ENCODE data around the gene SWAP70. TPM values are rescaled to one million over a fixed set of nuclear protein-coding genes. Genes with fewer than 3 reads are reported as not detected.
"Not testable (repeated sequence)": the region's sequence is repeated elsewhere in the genome, so short reads cannot be mapped to it uniquely, and the experiment has no call there.

The SWAP70 gene
- 26.1 TPM for polyA plus RNA-seq (2013, experiment 1 of 2)
- polyA plus RNA-seq (2013, experiment 2 of 2) = 27.1 TPM

DNA sequence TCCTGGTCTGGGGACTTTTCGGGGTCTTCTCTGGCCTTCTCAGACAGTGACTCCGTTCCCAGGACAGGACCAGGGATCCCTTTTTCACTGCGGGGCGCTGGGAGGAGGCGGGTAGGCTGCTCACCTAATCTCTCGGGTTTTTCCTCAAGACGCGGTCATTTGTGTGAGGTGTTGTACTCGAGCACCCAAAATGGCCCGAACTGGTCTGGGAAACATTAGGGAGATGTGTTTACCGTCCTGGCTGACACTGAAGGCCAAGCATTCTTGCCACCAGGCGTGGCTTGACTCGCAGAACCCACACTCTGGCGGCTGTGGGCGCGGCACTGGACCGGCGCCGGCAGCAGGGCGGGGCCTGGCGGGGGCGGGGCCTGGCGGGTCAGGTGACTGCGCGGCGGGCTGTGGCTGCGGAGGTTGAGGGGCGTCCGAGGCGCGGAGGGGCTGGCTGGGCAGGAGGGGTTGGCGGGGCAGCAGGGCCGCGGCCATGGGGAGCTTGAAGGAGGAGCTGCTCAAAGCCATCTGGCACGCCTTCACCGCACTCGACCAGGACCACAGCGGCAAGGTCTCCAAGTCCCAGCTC lies at the start of gene SWAP70:
Gene SWAP70, plus strand, starts transcription at position 379 of the 577 bp plus-strand sequence. Its CDS starts 103 bp downstream, at position 482.
- H3K4me1 ChIP-seq (ENCODE audit: control insufficient read depth, insufficient read depth, low read length, poor library complexity, severe bottlenecking) = no peaks in the 10 kb centered on the region
- peaks cover 8% of the 10 kb centered on the region for H3K9me3 ChIP-seq (ENCODE audit: control insufficient read depth, low read length)
- H3K27ac ChIP-seq (ENCODE audit: low read depth, low read length, severe bottlenecking) = peak within 1 kb of the TSS; percentile 87
- WGBS, 2 experiments (ENCODE audit: insufficient coverage in 2 of 2) = 6% methylated on average over 14 to 23 of the region's 38 CpGs
- H3K36me3 ChIP-seq (ENCODE audit: control insufficient read depth, insufficient read depth, low read length) = peaks cover 20% of the 10 kb centered on the region
- peak within 1 kb of the TSS; percentile 93 for H3K4me3 ChIP-seq (ENCODE audit: extremely low read depth, insufficient read depth, low read length, poor library complexity, severe bottlenecking)

- H3K4me1 ChIP-seq (ENCODE audit: control insufficient read depth, insufficient read depth, low read length, poor library complexity, severe bottlenecking) = peaks cover 22% of the 10 kb centered on the region
- no peaks in the 10 kb centered on the region for H3K36me3 ChIP-seq (ENCODE audit: control insufficient read depth, insufficient read depth, low read length)
- H3K9me3 ChIP-seq (ENCODE audit: control insufficient read depth, low read length) = no peaks in the 10 kb centered on the region
- 100% methylated on average over 1 to 2 of the region's 2 CpGs for WGBS, 2 experiments (ENCODE audit: insufficient coverage in 2 of 2)
- no peak overlapping the region for H3K27ac ChIP-seq (ENCODE audit: low read depth, low read length, severe bottlenecking)
- H3K4me3 ChIP-seq (ENCODE audit: extremely low read depth, insufficient read depth, low read length, poor library complexity, severe bottlenecking) = peak overlapping the region; percentile 35
Measured at GRCh38 chr11:9615031-9615451, 48.8 kb upstream of the SWAP70 start.

- Histone ChIP-seq H3K4me3 (ENCODE audit: extremely low read depth, insufficient read depth, low read length, poor library complexity, severe bottlenecking) (no peak overlapping the region), H3K9me3 (ENCODE audit: control insufficient read depth, low read length) (no peaks in the 10 kb centered on the region), H3K36me3 (ENCODE audit: control insufficient read depth, insufficient read depth, low read length) (no peaks in the 10 kb centered on the region), H3K4me1 (ENCODE audit: control insufficient read depth, insufficient read depth, low read length, poor library complexity, severe bottlenecking) (peaks cover 22% of the 10 kb centered on the region), H3K27ac (ENCODE audit: low read depth, low read length, severe bottlenecking) (no peak overlapping the region)
- WGBS, 2 experiments (ENCODE audit: insufficient coverage in 2 of 2) = no CpG with 5 or more reads among the region's 2 CpGs
Measured at GRCh38 chr11:9616042-9616675, 47.7 kb upstream of the SWAP70 start.

DNA sequence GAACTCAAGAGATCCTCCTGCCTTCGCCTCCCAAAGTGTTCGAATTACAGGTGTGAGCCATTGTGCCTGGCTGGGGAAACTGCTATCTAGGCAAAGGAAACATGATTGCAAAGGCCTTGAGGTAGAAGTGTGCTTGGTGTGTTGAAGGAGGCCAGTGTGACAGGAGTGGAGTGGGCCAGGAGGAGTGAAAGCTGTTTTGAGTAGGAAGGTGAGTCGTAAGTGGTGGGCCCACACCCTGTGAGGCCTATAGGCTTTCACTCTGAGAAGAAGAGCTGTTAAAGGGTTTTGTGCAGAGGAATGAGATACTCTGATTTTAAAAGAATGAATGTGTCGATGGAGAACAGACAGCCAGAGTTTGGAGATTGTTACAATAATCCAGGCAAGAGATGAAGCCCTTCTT lies 47.0 kb upstream of the SWAP70 start:
- no peak overlapping the region for H3K27ac ChIP-seq (ENCODE audit: low read depth, low read length, severe bottlenecking)
- WGBS, 2 experiments (ENCODE audit: insufficient coverage in 2 of 2) = 96 to 100% methylated on average over 4 of the region's 4 CpGs
- no peaks in the 10 kb centered on the region for H3K36me3 ChIP-seq (ENCODE audit: control insufficient read depth, insufficient read depth, low read length)

GRCh38 chr11:9617940-9618339 lies 45.9 kb upstream of the SWAP70 start:
- H3K36me3 ChIP-seq (ENCODE audit: control insufficient read depth, insufficient read depth, low read length) = no peaks in the 10 kb centered on the region
- H3K27ac ChIP-seq (ENCODE audit: low read depth, low read length, severe bottlenecking) = no peak overlapping the region
- peaks cover 20% of the 10 kb centered on the region for H3K4me1 ChIP-seq (ENCODE audit: control insufficient read depth, insufficient read depth, low read length, poor library complexity, severe bottlenecking)
- H3K9me3 ChIP-seq (ENCODE audit: control insufficient read depth, low read length) = no peaks in the 10 kb centered on the region
- 91 to 96% methylated on average over 5 of the region's 5 CpGs for WGBS, 2 experiments (ENCODE audit: insufficient coverage in 2 of 2)
- no peak overlapping the region for H3K4me3 ChIP-seq (ENCODE audit: extremely low read depth, insufficient read depth, low read length, poor library complexity, severe bottlenecking)

More for the DNA sequence above, 47.0 kb upstream of the SWAP70 start:
- no peak overlapping the region for H3K4me3 ChIP-seq (ENCODE audit: extremely low read depth, insufficient read depth, low read length, poor library complexity, severe bottlenecking)
- peaks cover 22% of the 10 kb centered on the region for H3K4me1 ChIP-seq (ENCODE audit: control insufficient read depth, insufficient read depth, low read length, poor library complexity, severe bottlenecking)
- no peaks in the 10 kb centered on the region for H3K9me3 ChIP-seq (ENCODE audit: control insufficient read depth, low read length)

- H3K9me3 ChIP-seq (ENCODE audit: control insufficient read depth, low read length) = no peaks in the 10 kb centered on the region
- no peak overlapping the region for H3K27ac ChIP-seq (ENCODE audit: low read depth, low read length, severe bottlenecking)
- no peaks in the 10 kb centered on the region for H3K36me3 ChIP-seq (ENCODE audit: control insufficient read depth, insufficient read depth, low read length)
- H3K4me3 ChIP-seq (ENCODE audit: extremely low read depth, insufficient read depth, low read length, poor library complexity, severe bottlenecking) = no peak overlapping the region
- H3K4me1 ChIP-seq (ENCODE audit: control insufficient read depth, insufficient read depth, low read length, poor library complexity, severe bottlenecking) = peaks cover 20% of the 10 kb centered on the region
- 83 to 100% methylated on average over 1 of the region's 1 CpG for WGBS, 2 experiments (ENCODE audit: insufficient coverage in 2 of 2)
Measured at GRCh38 chr11:9619004-9619403, 44.9 kb upstream of the SWAP70 start.

DNA sequence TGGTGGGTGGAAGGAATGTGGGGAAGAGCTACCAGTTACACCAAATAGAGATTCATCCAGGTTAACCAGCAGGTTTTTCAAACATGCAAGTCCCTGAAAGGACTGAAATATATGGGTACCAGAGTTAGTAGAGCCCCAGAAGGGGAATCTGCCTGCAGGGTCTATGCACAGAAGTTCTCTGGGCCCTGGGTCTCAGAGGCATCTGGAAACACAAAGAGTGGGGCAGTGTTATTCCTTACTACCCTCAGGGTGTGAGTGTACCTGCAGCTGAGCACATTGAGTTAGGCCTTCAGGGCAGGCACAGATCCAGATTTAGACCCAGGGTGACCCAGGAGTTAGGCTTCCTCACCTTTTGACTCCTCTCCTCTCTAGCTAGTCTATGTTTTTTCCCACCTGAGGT lies 43.9 kb upstream of the SWAP70 start:
- Histone ChIP-seq H3K36me3 (ENCODE audit: control insufficient read depth, insufficient read depth, low read length) (no peaks in the 10 kb centered on the region), H3K4me1 (ENCODE audit: control insufficient read depth, insufficient read depth, low read length, poor library complexity, severe bottlenecking) (peaks cover 12% of the 10 kb centered on the region), H3K9me3 (ENCODE audit: control insufficient read depth, low read length) (no peaks in the 10 kb centered on the region), H3K27ac (ENCODE audit: low read depth, low read length, severe bottlenecking) (no peak overlapping the region), H3K4me3 (ENCODE audit: extremely low read depth, insufficient read depth, low read length, poor library complexity, severe bottlenecking) (no peak overlapping the region)

DNA sequence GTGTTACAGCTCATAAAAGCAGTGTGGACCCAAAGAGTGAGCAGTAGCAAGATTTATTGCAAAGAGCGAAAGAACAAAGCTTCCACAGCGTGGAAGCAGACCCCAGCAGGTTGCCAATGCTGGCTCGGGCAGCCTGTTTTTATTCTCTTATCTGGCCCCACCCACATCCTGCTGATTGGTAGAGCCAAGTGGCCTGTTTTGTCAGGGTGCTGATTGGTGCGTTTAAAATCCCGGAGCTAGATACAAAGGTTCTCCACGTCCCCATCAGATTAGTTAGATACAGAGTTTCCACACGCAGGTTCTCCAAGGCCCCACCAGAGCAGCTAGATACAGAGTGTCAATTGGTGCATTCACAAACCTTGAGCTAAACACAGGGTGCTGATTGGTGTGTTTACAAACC lies 41.5 kb upstream of the SWAP70 start:
- H3K4me1 ChIP-seq (ENCODE audit: control insufficient read depth, insufficient read depth, low read length, poor library complexity, severe bottlenecking) = peaks cover 16% of the 10 kb centered on the region
- not testable (repeated sequence) for H3K4me3 ChIP-seq (ENCODE audit: extremely low read depth, insufficient read depth, low read length, poor library complexity, severe bottlenecking); H3K36me3 ChIP-seq (ENCODE audit: control insufficient read depth, insufficient read depth, low read length); H3K27ac ChIP-seq (ENCODE audit: low read depth, low read length, severe bottlenecking); H3K9me3 ChIP-seq (ENCODE audit: control insufficient read depth, low read length)
- 70% methylated on average over 2 of the region's 7 CpGs; no CpG with 5 or more reads in 1 of the 2 experiments for WGBS, 2 experiments (ENCODE audit: insufficient coverage in 2 of 2)

- not testable (repeated sequence) for H3K36me3 ChIP-seq (ENCODE audit: control insufficient read depth, insufficient read depth, low read length); H3K9me3 ChIP-seq (ENCODE audit: control insufficient read depth, low read length); H3K27ac ChIP-seq (ENCODE audit: low read depth, low read length, severe bottlenecking); H3K4me3 ChIP-seq (ENCODE audit: extremely low read depth, insufficient read depth, low read length, poor library complexity, severe bottlenecking)
- 88 to 95% methylated on average over 8 of the region's 23 CpGs for WGBS, 2 experiments (ENCODE audit: insufficient coverage in 2 of 2)
- H3K4me1 ChIP-seq (ENCODE audit: control insufficient read depth, insufficient read depth, low read length, poor library complexity, severe bottlenecking) = peaks cover 13% of the 10 kb centered on the region
Measured at GRCh38 chr11:9623053-9623452, 40.8 kb upstream of the SWAP70 start.

DNA sequence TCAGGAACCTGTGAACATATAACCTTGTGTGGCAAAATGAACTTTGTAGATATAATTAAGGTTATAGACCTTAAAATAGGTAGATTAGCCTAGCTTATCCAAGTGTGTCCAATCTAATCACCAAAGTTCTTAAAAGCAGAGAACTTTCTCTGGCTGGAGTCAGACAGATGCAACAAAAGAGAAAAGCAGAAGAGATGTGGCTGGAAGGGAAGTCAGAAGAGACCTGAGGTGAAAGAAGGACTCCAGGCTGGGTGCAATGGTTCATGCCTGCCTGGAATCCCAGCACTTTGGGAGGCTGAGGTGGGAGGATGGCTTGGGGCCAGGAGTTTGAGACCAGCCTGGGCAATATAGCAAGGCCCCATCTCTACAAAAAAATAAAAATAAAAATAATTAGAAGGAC lies 39.4 kb upstream of the SWAP70 start:
- Histone ChIP-seq H3K27ac (ENCODE audit: low read depth, low read length, severe bottlenecking) (no peak overlapping the region), H3K9me3 (ENCODE audit: control insufficient read depth, low read length) (no peaks in the 10 kb centered on the region), H3K4me3 (ENCODE audit: extremely low read depth, insufficient read depth, low read length, poor library complexity, severe bottlenecking) (no peak overlapping the region), H3K4me1 (ENCODE audit: control insufficient read depth, insufficient read depth, low read length, poor library complexity, severe bottlenecking) (peaks cover 13% of the 10 kb centered on the region), H3K36me3 (ENCODE audit: control insufficient read depth, insufficient read depth, low read length) (no peaks in the 10 kb centered on the region)

DNA sequence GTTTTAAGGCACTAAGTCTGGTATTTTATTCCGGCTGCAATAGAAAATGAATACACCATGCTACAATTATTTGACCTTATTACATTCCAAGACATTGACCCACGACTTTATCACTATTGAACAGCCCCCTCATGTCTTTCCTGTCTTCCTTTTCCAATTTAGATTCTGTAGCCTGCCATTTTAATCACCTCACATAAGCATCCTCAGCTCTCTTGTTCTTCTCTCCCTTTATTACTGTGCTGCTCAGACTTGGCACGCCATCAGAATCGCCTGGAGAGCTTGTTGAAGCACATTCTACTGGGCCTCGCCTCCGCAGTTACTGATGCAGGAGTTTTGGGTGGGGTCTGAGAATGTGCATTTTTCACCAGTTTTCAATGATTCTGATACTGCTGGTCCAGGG lies 38.7 kb upstream of the SWAP70 start:
- Histone ChIP-seq H3K4me3 (ENCODE audit: extremely low read depth, insufficient read depth, low read length, poor library complexity, severe bottlenecking) (no peak overlapping the region), H3K9me3 (ENCODE audit: control insufficient read depth, low read length) (no peaks in the 10 kb centered on the region), H3K27ac (ENCODE audit: low read depth, low read length, severe bottlenecking) (no peak overlapping the region), H3K36me3 (ENCODE audit: control insufficient read depth, insufficient read depth, low read length) (no peaks in the 10 kb centered on the region), H3K4me1 (ENCODE audit: control insufficient read depth, insufficient read depth, low read length, poor library complexity, severe bottlenecking) (peaks cover 13% of the 10 kb centered on the region)
- 82 to 87% methylated on average over 3 to 4 of the region's 6 CpGs for whole genome bisulfite sequencing, 2 experiments (ENCODE audit: insufficient coverage in 2 of 2)
